ENCODE results near the gene NREP.

NREP gene

DNA sequence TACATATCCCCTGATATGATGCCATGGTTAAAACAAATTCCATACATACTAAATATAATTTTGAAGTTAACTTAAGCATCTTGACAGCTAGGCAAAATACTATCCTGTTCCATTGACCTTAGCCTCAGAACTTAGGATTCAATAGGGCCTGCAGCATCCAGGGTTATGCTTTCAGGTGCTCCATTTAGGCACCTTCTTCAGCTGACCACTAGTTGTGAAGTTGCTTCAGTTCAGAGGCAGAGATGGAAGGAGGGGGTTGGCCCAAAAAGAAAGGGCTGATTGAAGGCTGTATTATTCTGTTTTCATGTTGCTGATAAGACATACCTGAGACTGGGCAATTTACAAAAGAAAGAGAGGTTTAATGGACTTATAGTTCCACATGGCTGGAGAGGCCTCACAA is 7.0 kb upstream of the NREP start:
- DNase-seq: no peak

DNA sequence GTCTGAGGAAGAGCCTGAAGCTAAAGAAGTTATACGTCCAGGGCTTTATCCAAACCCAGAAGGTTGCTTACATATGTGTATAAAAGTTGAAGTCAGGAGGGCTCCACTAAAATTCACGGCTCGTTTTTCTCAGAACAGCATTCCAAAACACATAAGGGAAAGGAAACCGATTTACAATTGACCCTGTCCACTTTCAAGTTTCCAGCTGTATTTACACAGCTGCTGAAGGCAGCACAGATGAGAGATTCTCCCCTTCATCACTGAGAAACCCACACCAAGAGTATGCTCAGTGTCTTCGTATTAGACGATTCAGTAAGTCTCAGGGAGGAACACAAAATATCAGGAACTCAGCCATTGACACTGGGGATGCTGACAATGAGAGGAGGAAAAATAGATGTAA is 5.9 kb upstream of the NREP start:
- DNase-seq: no peak

DNA sequence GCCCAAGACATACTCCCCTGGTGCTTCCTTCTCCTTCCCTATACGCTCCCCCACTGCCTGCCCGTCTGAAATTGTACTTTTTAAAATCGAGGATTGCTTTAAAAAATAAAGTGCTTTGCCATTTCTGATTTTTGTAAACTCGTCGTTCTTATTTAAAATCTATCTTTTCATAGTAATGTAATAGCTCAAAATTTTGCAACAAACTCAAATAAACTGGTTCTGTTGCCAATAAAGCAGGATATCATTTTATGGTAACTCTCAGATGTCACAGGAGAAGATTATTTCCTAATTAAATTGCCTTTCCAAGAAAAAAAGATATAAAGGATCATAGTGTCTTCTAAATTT is 1.3 kb upstream of the NREP start:
- no peak for DNase-seq

DNA sequence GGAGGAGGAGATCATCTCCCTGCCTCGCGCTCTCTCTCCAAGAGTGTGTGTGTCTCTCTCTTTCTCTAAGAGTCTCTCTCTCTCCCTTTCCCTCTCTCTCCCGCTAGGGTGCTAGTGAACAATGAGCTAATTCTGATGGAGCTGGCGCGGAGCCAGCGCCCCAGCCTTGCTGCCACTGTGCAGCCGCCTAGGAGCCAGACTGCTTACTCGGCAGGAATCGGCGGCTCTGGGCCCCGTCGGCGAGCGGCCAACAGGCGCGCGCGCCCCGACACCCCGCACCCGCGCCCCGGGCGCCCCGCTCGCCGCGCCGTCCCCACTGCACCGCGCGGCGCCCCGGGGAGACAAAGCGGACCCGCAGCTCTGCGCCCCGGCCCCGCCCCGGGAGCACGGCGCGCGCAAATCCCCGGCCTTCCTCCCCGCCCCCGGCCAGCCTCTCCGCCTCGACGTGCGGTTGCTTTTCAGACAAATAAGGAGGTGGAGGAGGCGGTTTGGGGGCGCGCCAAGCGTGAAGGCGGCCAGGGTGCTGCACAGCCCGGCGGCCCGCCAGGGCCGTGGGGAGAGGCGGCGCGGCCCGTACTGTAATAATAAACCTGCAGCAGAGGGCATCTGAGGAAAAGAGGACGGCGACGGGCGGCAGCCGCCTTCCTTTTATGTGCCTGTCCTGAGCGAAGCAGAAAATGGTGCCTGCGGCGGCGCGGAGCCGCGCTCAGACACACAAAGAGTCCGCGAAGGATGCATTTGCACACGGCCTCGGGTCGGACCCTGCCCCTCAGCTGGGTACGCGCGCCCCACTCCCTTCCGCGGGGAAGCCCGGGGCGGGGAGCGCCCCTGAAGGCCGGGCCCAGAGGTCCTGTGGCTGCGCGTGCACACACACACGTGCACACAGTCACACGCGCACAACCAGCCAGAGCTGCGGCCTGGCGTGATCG is 625 bp upstream of the NREP start:
- DNase-seq: peak; percentile 63

DNA sequence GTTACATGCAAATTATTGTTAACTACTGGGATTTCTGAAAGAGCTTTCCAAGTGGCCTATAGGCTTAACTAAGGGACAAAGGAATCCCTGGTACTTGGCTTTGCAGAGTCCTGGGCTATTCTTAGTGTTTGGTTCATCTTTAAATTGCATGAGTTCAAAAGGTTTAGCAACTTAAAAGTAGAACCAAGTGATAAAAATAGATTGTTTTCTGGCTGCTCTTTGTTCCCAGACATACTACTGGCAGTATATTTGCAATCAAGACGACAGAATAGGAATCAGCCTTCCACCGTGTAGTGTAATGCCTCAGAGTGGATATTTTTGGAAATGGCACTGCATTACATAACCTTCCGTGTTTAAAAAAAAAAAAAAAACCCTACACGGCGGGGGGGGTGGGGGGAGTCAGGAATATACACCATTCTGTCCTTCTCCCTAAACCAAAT is 1.0 kb downstream of the NREP start:
- no peak for DNase-seq

DNA sequence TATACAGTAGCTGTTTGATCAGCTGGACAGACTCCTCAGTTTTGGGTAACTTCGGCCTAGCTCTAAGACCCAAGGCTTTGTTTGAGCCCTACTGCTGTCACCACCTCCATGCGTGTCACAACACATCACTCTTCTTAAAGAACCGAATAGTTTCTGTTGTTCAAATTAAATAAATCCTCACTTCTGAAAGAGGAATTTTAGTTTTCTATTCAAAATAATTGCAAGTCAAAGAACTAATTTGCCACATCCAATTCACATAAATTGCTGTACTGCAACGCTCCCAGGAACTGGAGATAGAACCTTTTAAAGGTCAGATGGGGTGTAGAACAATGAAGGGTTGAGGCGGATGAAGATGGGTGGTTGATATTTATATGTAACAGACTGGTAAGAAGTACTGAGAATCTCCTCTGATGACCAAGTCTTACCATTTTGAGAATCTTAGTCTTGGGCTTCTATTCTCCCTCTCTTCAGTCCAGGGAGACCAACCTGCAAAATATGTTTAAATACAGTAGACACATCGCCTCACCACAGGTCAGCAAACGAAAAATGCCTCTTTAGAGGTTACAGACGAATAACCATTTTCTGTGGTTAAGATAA is 1.6 kb downstream of the NREP start:
- no peak for DNase-seq

DNA sequence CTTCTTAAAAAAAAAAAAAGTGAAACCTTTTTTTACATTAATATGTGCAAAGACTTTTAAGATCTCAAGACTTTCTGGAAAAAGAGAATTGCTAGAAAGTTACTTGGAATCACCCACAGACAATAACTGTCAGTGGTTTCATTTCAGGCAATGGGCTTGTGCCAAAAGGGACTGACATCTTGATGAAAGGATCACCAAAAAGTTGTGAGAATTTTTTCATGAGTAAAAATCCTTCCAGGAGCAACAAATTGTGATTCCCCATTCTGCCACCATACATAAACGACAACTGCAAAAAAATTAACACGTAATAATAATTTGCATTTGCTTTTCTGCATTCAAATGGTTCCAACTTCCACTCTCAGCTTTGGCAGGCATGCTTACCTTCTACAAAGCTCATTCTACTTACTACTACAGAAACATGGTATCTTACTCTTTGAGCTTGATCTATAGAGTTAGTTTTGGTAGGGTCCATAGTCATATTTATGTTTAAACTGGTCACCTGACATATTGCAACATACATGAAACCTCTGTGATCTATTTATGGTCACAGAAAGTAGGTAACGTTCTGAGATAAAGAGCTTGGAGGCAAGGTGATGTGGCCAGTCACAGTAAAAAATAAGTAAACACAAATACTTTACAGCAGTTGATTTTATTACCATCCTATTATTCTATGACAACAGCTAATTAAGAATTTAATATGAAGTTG is 3.0 kb downstream of the NREP start:
- DNase-seq: no peak

DNA sequence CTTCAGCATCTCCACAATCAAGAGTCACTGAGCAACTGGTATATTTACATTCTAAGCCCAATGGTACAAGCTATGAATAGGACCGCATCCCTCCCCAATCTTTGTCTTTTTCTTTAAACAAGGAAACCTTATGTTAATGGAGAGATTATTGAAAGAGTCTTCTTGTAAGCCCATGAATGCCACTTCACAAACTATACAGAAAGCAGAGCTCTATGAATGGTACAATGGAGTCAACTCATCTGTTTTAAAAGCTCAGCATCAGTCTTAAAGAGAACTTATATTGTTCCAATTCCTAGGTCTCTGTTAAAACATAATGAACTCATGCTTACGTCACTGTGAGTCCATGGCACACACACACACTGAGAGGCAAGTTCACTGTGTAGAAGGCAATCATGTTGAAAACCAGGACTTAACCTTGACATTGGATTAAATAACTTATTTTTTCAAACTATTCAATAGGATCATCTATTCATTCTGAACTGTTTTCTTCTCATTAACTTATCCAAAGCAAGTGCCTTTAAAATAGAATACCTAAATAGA is 4.5 kb downstream of the NREP start:
- DNase-seq: no peak

DNA sequence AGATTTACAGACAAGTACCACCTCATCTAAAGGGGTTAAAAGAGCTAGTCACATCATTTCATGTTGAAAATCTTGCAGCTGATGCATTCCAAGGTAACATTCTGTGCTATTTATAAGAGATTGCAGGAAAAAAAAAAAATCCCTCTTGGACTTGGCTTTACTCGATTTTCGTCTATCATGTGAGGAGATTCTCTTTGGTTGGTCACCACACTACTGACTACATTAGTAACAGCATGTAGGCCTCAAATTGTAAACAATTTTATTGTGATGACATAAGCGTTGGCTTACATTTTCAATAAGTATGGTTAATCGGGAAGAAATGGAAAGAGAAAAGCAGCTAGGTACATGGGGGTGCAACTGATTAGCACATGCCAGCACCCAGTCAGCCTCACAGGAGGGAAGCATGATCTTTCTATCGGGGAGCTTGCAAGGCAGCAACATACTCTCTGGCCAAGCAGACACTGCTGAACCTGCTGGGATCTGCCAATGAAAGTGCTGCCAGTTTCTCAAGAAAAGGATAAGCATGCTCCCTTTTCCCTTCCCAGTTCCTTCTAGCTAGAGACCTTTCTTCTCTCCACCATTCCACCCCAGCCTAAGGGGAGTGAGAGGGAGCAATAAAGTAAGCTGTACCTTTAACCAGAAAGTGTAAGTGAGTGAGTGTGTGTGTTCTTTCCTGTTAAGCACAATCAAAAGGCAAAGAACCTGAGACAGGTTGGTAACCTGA is 7.5 kb downstream of the NREP start:
- DNase-seq: no peak

DNA sequence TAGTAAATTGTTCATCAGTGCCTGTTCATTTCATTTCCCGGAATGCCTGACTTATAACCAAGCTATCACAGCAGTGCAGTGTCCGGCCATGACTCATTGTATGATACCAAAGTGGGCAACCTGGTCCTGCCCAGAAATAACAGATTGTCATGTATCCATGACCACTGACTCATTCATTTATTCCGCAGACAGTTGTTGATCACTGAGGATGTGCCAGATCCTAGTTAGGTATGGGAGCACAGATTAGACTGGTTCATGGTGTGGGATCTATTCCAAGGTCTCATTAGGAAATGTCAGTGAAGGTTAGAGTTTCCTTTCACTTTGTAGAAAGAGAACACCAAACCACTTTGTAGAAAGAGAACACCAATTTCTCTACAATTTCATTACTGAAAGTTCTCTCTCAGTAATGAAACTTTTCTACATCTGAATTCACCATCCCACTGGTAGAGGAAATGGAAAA is 8.7 kb downstream of the NREP start:
- no peak for DNase-seq

DNA sequence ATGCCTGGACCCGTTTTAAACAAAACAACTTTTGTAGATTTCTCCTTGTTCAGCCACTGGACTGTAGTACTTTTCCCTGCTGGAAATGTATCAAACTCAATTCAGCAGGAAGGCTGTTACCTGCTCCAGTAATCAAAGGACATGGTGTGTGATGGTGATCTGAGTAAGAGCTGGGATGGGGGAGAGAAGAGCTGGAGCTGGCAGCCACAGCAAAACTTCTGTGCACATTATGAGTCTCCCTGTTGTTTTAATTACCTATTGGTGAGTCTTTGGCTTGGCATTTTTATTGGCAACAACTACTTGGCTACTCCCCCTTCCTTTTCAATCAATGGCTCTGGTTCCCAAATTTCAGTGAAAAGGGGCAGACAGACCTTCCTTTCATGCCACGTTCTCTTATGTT is 9.7 kb downstream of the NREP start:
- DNase-seq: no peak

DNA sequence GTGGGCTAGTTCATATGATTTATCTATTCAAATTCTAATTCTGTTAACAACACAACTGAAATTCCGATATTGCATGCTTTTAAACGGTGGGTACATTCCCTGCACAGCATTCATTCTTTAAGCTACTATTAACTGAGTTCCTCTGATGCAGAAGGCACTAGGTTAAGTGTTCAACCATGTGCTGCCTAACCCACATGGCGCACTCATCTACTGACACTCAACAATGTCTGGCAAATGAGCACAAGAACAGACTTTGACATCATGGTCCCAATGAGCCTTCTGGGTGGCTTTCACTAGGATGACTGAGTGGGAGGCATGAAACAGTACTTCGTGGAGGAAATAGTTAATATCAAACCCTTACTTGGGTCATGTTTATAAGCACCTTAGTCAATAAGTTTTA is 10.2 kb downstream of the NREP start:
- DNase-seq: no peak

DNA sequence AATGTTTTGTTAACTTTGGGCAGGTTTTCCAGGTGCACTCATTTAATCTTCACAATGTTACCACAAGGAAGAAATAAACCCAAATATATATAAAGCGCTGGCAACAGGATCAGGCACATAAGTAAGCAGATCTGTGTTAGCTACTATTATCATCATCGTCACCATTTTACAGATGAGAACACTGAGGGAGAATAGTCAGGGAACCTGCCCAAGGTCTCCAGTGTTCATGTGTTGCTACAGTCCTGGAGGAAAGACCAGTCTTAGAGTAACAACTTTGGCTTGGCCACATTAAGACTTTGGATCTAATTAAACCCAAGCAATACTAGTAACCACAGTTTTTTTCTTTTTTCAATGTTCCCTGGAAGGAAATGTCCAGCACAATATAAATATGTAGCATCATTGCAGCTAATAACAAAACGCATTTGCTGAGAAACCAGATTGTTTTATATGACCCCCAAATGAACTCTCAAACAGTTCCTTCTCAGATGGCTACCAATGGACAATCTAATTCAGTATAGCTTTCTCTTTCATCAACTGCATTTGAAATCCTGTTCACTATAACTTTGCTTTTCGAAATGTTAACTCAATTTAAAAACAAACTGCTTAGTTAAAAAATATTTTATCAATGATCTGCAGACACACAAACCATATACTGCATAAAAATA is 11.8 kb downstream of the NREP start:
- no peak for DNase-seq

DNA sequence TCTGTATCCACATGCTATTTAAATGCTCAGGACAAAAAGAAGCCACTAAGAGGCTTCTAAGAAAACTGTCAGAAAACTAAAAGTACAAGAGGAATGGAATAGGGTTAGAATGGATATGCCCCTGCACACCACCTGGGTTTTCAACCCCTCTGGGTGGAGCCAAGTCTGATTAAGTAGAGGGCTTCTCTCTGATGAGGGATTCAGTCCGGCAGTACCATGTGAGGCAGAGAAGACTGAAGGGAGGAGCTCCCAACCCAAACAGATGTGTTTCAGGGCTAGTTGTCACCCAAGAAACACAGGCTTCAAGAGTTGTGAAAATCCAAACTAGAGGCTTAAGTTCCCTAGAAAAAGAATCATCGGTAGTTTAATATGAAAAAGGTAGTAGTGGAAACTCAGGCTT is 12.5 kb downstream of the NREP start:
- DNase-seq: no peak

DNA sequence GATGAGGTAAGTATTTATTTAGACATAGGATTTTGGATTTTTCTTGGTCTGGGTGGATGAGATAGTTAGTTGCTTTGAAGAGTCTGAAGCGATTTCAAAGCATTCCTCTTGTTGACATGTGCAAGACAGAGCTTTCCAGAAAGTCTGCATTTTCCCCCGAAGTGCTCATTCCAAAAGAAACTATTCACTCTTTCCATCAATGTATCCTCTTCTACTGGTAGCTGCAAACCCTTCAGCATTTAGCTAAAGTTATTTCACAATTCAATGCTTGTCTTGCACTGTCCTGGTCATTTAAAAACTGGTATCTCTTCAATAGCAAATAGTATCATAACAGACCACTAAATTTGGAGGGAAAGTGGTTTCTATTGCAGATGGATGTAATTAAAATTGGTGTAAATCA is 13.0 kb downstream of the NREP start:
- DNase-seq: no peak

DNA sequence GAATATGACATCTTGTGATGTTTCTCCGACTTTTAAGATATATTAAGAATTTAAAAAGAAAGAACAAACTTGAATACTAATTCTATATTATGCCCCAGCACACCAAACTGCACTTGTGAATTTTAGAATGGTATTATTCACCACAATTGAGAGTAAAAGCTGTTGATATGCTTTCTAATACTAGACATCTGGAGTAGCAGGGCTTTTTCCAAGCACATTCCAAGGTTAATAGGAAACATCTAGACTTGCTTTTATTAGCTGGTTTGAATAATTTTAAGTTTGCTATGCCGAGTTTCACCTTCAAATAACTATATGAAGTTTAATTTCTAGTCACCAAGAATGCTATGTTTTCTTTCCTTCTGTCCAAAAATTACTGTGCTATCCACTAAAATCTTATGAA is 13.5 kb downstream of the NREP start:
- no peak for DNase-seq

DNA sequence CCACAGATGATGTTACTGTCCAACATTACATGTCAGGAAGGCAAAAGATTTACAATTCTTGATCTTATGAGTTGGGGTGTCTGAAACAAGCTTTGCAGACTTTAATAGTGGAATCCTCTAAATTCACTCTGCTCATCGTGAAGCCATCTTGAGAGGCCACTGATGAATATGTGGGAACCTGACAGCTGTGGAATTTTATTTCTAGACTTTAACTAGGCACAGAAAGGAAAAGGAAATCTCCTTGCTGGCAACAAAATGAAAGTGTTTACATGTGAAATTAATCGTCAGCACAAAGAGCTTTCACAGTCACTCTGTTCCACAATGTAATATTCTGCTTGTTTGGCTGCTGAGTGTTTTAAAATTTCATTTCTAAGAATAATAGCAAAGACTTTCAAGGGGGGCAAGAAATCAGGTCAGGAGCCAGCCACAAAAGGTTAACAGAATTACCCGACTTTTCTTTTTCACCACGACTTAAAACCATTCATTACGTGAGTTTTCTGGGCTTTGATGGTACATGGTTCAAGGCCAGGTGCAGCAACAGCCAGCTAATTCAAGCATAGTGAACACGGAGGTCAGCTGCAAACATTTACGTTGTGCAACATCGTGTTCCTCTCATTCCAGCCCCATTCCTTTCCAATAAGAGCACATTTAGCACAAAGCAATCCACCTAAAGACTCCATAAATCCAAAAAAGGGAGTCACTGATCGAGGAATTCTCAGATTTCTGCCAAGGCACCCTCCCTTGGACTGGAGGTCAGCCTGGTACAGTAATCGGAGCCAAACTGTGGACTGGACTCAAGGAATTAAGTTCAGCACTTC is 14.6 kb downstream of the NREP start:
- DNase-seq: no peak

DNA sequence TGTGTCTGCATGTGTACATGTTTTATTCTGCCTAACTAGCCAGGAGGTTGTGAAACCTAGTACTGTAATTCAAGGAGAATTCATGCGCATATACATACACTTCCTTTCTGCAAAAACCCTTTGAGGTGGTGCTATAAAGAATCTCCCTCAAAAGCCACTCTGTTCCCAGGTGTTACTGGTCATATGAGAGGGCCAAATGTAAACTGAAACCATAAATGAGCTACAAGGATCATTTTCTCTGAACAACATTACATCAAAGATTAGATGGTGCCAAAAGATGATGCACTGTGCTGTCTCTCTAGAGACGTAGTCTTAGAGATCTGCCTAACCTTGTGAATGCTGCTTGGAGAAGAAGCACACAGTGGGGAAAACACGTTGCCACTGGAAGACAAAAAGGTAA is 15.7 kb downstream of the NREP start:
- DNase-seq: no peak

DNA sequence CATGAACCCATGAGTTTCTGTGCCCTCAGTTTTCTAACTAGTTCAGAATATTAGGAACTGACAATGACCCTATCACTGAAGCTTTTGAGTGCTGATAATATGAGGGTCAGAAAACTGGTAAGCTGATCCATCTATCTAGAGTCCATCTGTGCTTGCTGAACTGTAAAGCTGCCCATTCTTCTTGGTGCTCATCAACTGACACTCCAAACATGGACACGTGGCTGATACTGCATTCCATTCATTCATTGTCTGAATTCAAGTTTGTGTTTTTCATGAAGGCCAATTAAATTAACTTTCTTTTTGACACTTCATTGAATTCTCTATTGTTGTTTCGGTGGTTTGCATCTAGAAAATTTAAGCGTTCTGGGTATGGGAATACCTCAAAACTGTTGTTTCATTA is 17.6 kb downstream of the NREP start:
- DNase-seq: no peak

DNA sequence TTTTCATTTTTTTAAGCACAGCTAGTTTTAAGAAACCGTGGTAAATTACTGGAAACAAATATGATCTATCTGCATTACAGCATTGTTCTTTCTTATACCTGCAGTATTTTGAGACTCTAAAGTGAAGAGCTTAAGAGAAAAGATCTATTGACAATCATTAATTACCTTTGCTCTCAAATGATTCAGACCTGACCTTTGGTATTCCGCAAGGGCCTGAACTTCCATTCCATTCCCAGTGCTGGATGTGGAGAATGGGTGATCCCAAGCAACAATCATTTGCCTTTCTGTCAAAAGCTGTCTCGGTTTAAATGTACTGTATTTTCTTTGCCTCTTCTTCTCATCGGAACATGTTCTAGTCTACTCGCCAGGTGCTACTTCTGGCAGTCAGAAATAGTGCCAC is 18.9 kb downstream of the NREP start:
- no peak for DNase-seq

DNA sequence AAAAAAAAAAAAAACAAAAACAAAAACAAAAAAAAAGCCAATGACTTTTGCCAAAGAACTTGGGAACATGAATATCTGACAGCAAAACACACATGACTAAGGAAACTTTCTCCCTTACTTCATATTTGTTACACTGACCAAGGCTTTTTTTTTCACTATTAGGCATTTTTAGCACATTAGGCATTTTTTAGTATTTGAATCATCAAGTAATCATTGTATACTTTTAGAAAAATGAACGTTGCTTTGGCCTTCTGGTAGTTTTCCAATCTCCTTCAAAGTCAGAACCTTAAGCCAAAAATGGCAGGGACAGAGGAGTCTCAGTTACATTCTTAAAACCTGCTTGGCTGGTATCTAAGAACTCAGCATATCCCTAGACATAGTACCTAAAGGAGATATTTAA is 19.3 kb downstream of the NREP start:
- no peak for DNase-seq

All from activated CD4-positive, CD25-positive, alpha-beta regulatory T cell treated with anti-CD3 and anti-CD28 coated beads, Interleukin-2, amount 50 U/mL, for 72 hours (primary cell).